Epithelial cell of esophagus (primary cell): ENCODE results near the gene FASLG.
"Not testable (repeated sequence)": the region's sequence is repeated elsewhere in the genome, so short reads cannot be mapped to it uniquely, and the experiment has no call there.

Experiments used
- DNase-seq: peaks from one replicate; pipeline ENCODE4 v3.0.0; 2010; ENCODE audit warnings: low read depth
- H3K4me3 ChIP-seq: 2 replicates; pipeline ENCODE4 v1.5.1; 2011; ENCODE audit warnings: mild to moderate bottlenecking, low read length, control low read depth
- CTCF ChIP-seq: IDR thresholded peaks from 2 replicates; pipeline ENCODE4 v1.5.1; 2011; ENCODE audit warnings: low read depth, mild to moderate bottlenecking, low read length, control low read depth, inconsistent platforms; ENCODE audit not compliant: insufficient read depth; ENCODE audit errors: missing control alignments

The FASLG gene

GRCh38 chr1:172658871-172659453 is at the start of gene FASLG:
Gene FASLG, plus strand, starts transcription at chr1:172659103. Its CDS starts 99 bp downstream, at chr1:172659202.
- no peak for TF ChIP-seq CTCF
- DNase-seq, result no peak
- no peak within 1 kb of the TSS for H3K4me3 ChIP-seq

GRCh38 chr1:172609528-172609927 is 49.4 kb upstream of the FASLG start:
- peak; percentile 49 for DNase-seq
- TF ChIP-seq CTCF, result peak; percentile 45
- H3K4me3 ChIP-seq, result no peak overlapping the region

- no peak overlapping the region for H3K4me3 ChIP-seq
- no peak for DNase-seq
- no peak for TF ChIP-seq CTCF
These were observed 46.4 kb upstream of the FASLG start for GRCh38 chr1:172612478-172612877.

- TF ChIP-seq CTCF, result no peak
- no peak overlapping the region for H3K4me3 ChIP-seq
- peak; percentile 19 for DNase-seq
These were observed 45.6 kb upstream of the FASLG start for GRCh38 chr1:172613294-172613693.

- H3K4me3 ChIP-seq, result no peak overlapping the region
- no peak for TF ChIP-seq CTCF
- DNase-seq, result no peak
These were observed 42.7 kb upstream of the FASLG start for GRCh38 chr1:172616195-172616594.

GRCh38 chr1:172616636-172617035 is 42.3 kb upstream of the FASLG start:
- no peak for DNase-seq
- H3K4me3 ChIP-seq, result no peak overlapping the region
- TF ChIP-seq CTCF, result no peak

GRCh38 chr1:172620603-172621002 is 38.3 kb upstream of the FASLG start:
- H3K4me3 ChIP-seq, DNase-seq: not testable (repeated sequence)

- no peak overlapping the region for H3K4me3 ChIP-seq
- no peak for DNase-seq
- TF ChIP-seq CTCF, result no peak
These were observed 36.4 kb upstream of the FASLG start for GRCh38 chr1:172622541-172622940.
